Endodermal cell (in vitro differentiated cells): ENCODE data around the gene TNFSF12. TPM values are rescaled to one million over a fixed set of nuclear protein-coding genes. Genes with fewer than 3 reads are reported as not detected.

Experiments
- DNase-seq: peaks from one replicate; pipeline ENCODE4 v3.0.0-alpha.2; 2017
- H3K27ac ChIP-seq: 2 replicates; pipeline ENCODE4 v1.5.1; 2013; ENCODE audit warnings: mild to moderate bottlenecking, low read depth, low read length, moderate library complexity
- H3K27me3 ChIP-seq: 2 replicates; pipeline ENCODE4 v1.6.1; 2013; ENCODE audit warnings: mild to moderate bottlenecking, low read length, moderate library complexity; ENCODE audit not compliant: insufficient read depth, control insufficient read depth, poor library complexity, severe bottlenecking
- H3K36me3 ChIP-seq: 2 replicates; pipeline ENCODE4 v1.7.0; 2013; ENCODE audit warnings: mild to moderate bottlenecking, low read length, moderate library complexity; ENCODE audit not compliant: control insufficient read depth, insufficient read depth
- H3K4me1 ChIP-seq: one replicate; pipeline ENCODE4 v1.7.0; 2013; ENCODE audit warnings: low read length; ENCODE audit not compliant: control insufficient read depth, insufficient read depth
- H3K4me3 ChIP-seq: 2 replicates; pipeline ENCODE4 v1.5.1; 2013; ENCODE audit warnings: mild to moderate bottlenecking, low read length, moderate library complexity
- H3K9ac ChIP-seq: 2 replicates; pipeline ENCODE4 v1.6.1; 2013; ENCODE audit warnings: mild to moderate bottlenecking, low read length, moderate library complexity; ENCODE audit not compliant: poor library complexity, severe bottlenecking; ENCODE audit errors: extremely low read depth
- H3K9me3 ChIP-seq: 2 replicates; pipeline ENCODE4 v1.6.1; 2013; ENCODE audit warnings: mild to moderate bottlenecking, low read length, moderate library complexity; ENCODE audit not compliant: control insufficient read depth
- H3K27ac Mint-ChIP-seq: 2 replicates; pipeline ENCODE4 v1.8.0; 2020; ENCODE audit warnings: mixed read lengths
- H3K27me3 Mint-ChIP-seq: 2 replicates; pipeline ENCODE4 v1.8.0; 2021; ENCODE audit warnings: mild to moderate bottlenecking, mixed read lengths; ENCODE audit not compliant: insufficient read depth
- H3K36me3 Mint-ChIP-seq: 2 replicates; pipeline ENCODE4 v1.8.0; 2020; ENCODE audit warnings: low read depth, mixed read lengths
- H3K4me1 Mint-ChIP-seq: 2 replicates; pipeline ENCODE4 v1.8.0; 2020; ENCODE audit warnings: mixed read lengths
- H3K4me3 Mint-ChIP-seq: 2 replicates; pipeline ENCODE4 v1.8.0; 2020; ENCODE audit warnings: mild to moderate bottlenecking, moderate library complexity, mixed read lengths
- H3K9me3 Mint-ChIP-seq: 2 replicates; pipeline ENCODE4 v1.8.0; 2020; ENCODE audit warnings: mild to moderate bottlenecking, mixed read lengths
- CTCF ChIP-seq: fragments of 200-600 bp; sonication (generic); conservative IDR thresholded peaks from 2 replicates; pipeline ENCODE4 v1.5.0; 2021; ENCODE audit warnings: antibody characterized with exemption, mild to moderate bottlenecking
- WGBS, 2 experiments: methylation state at CpG; one replicate each; pipeline versions ENCODE4 v1.1.5 to v1.1.7; 2013; ENCODE audit warnings: missing lambda C conversion rate in 2 of 2, mixed read lengths in 1 of 2; ENCODE audit not compliant: insufficient coverage in 1 of 2, insufficient read length in 1 of 2; 5-methylcytosine and 5-hydroxymethylcytosine counted together
- total RNA-seq, 2 donors: library from RNA; stranded (reverse); fragmentation: NEBNext Ultra II Directional in 1 of 2; extraction: Animal tissue kit (Norgen Biotek cat#: 25700) in 1 of 2; gene quantifications; 2 replicates in 1 of 2; 3 replicates in 1 of 2; pipeline ENCODE4 v1.2.1, GENCODE V29; 2021

The TNFSF12 gene
- total RNA-seq, 2 donors from 2014 or later, result 8.3 to 8.4 TPM

GRCh38 chr17:7556627-7557026, 7.8 kb downstream of the TNFSF12 start:
- H3K36me3 Mint-ChIP-seq, result no peaks in the 10 kb centered on the region
- no peaks in the 10 kb centered on the region for H3K9me3 ChIP-seq
- H3K27ac Mint-ChIP-seq, result no peak overlapping the region
- H3K4me1 ChIP-seq, result peaks cover 3% of the 10 kb centered on the region
- H3K4me1 Mint-ChIP-seq, result peaks cover 28% of the 10 kb centered on the region
- TF ChIP-seq CTCF, result no peak
- no peaks in the 10 kb centered on the region for H3K36me3 ChIP-seq
- no peak for DNase-seq
- H3K9me3 Mint-ChIP-seq, result no peaks in the 10 kb centered on the region
- H3K27me3 Mint-ChIP-seq, result no peaks in the 10 kb centered on the region
- no peak overlapping the region for H3K27ac ChIP-seq
- no peak overlapping the region for H3K9ac ChIP-seq
- no peaks in the 10 kb centered on the region for H3K27me3 ChIP-seq
- H3K4me3 ChIP-seq, result no peak overlapping the region
- H3K4me3 Mint-ChIP-seq, result no peak overlapping the region
- 95 to 100% methylated on average over 4 to 12 of the region's 12 CpGs for WGBS, 2 experiments

GRCh38 chr17:7557147-7557764, 8.4 kb downstream of the TNFSF12 start:
- Histone ChIP-seq H3K27me3 (no peaks in the 10 kb centered on the region), H3K4me1 (peaks cover 3% of the 10 kb centered on the region), H3K36me3 (no peaks in the 10 kb centered on the region), H3K27ac (no peak overlapping the region), H3K9me3 (no peaks in the 10 kb centered on the region), H3K4me3 (no peak overlapping the region), H3K9ac (no peak overlapping the region)
- H3K4me3 Mint-ChIP-seq, result no peak overlapping the region
- H3K27ac Mint-ChIP-seq, result no peak overlapping the region
- peaks cover 28% of the 10 kb centered on the region for H3K4me1 Mint-ChIP-seq
- peak; percentile 77 for DNase-seq
- H3K9me3 Mint-ChIP-seq, result no peaks in the 10 kb centered on the region
- no peaks in the 10 kb centered on the region for H3K36me3 Mint-ChIP-seq
- WGBS, 2 experiments, result 81 to 91% methylated on average over 11 to 19 of the region's 19 CpGs
- no peaks in the 10 kb centered on the region for H3K27me3 Mint-ChIP-seq
- TF ChIP-seq CTCF, result no peak

- no peak overlapping the region for H3K27ac ChIP-seq
- WGBS, 2 experiments, result 40 to 46% methylated on average over 13 to 21 of the region's 21 CpGs
- Mint-ChIP-seq H3K9me3 (no peaks in the 10 kb centered on the region), H3K36me3 (peaks cover 4% of the 10 kb centered on the region), H3K4me1 (peaks cover 35% of the 10 kb centered on the region), H3K4me3 (peak overlapping the region; percentile 31), H3K27ac (peak overlapping the region; percentile 78), H3K27me3 (no peaks in the 10 kb centered on the region)
- no peak overlapping the region for H3K4me3 ChIP-seq
- H3K9me3 ChIP-seq, result no peaks in the 10 kb centered on the region
- no peak overlapping the region for H3K9ac ChIP-seq
- DNase-seq, result peak; percentile 93
- TF ChIP-seq CTCF, result no peak
- H3K4me1 ChIP-seq, result peaks cover 3% of the 10 kb centered on the region
- no peaks in the 10 kb centered on the region for H3K36me3 ChIP-seq
- H3K27me3 ChIP-seq, result no peaks in the 10 kb centered on the region
These were observed 9.1 kb downstream of the TNFSF12 start for GRCh38 chr17:7557775-7558543.
